HCT116 (cell line): ENCODE data around the gene IER5L.

Experiments
- EZH2 ChIP-seq: fragments of 200-600 bp; sonication (generic); IDR thresholded peaks from 2 replicates; pipeline ENCODE4 v1.6.1; 2017; ENCODE audit warnings: antibody characterized with exemption, mixed run types
- TF ChIP-seq, protein P1 (sequence below), 3 experiments: fragments of 200-600 bp in 1 of 3; sonication (generic) in 1 of 3; IDR thresholded peaks in 2 of 3; conservative IDR thresholded peaks in 1 of 3; 2 replicates each; pipeline ENCODE4 v1.5.1; 2012 to 2017; ENCODE audit warnings: low read depth in 2 of 3, low read length in 2 of 3, antibody characterized with exemption in 1 of 3, borderline replicate concordance in 1 of 3, control low read depth in 1 of 3, mild to moderate bottlenecking in 1 of 3, mixed read lengths in 1 of 3, mixed run types in 1 of 3, moderate library complexity in 1 of 3; ENCODE audit not compliant: insufficient read depth in 1 of 3

DNA sequence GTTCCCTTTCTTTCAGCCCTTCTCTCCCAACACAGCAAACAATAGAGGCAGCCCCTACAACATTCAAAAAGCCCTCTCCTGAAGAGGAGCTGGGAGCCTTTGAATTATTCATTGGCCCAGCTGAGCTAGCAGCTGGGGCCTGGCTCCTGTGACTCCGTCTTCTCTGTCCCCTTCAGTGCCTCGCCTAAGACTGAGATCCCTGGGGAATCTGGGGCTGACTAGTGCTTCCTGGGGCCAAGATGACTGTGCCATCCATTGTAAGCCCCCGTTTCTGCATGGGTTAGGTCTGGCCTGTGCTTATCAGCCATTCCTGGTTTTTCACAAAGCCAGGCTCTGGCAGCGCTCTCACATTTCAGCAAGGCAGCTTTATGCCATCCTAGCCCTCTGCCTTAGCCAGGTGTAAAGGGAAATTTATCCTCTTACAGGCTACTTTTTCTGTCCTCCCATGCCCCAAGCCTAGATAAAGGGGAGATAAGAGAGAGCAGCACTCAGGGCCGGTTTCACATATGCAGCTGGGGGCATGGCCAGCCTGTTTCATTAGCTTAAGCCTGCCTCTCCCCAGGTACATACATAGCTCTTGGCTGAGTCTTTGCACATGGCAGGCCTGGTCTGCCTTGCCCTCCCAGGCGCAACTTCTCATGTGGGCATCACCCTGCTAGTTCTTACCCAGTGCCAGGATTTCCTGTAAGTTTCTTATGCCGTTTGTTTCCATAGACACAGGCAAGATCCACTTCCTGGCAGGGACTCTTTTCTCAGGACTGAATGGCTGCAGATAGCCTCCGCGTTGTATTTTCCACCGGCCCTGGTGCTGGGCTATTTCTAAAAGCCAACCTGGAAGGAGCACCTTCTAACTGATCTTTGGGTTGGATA lies 51.1 kb downstream of the IER5L start:
- TF ChIP-seq, protein P1, sequence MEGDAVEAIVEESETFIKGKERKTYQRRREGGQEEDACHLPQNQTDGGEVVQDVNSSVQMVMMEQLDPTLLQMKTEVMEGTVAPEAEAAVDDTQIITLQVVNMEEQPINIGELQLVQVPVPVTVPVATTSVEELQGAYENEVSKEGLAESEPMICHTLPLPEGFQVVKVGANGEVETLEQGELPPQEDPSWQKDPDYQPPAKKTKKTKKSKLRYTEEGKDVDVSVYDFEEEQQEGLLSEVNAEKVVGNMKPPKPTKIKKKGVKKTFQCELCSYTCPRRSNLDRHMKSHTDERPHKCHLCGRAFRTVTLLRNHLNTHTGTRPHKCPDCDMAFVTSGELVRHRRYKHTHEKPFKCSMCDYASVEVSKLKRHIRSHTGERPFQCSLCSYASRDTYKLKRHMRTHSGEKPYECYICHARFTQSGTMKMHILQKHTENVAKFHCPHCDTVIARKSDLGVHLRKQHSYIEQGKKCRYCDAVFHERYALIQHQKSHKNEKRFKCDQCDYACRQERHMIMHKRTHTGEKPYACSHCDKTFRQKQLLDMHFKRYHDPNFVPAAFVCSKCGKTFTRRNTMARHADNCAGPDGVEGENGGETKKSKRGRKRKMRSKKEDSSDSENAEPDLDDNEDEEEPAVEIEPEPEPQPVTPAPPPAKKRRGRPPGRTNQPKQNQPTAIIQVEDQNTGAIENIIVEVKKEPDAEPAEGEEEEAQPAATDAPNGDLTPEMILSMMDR (IDR thresholded peaks at IDR 0.05 in 2 of 3, conservative IDR thresholded peaks at IDR 0.05 in 1 of 3; ENCODE audit: borderline replicate concordance in 1 of 3, insufficient read depth in 1 of 3, low read depth in 2 of 3, low read length in 2 of 3): no peak
- no peak for TF ChIP-seq EZH2
